SK-N-SH treated with all-trans-retinoic acid at 6 μM for 48 hours (cell line): ENCODE results near the gene SPCS3.

Source experiments
- ATAC-seq: fragments of 200-7000 bp; cut with Tn5 transposase; 3 replicates; pipeline ENCODE4 v1.9.1; 2020; ENCODE audit warnings: mild to moderate bottlenecking, moderate library complexity
- ARNTL ChIP-seq: fragments of 450-650 bp; formaldehyde crosslinking; IDR thresholded peaks from 2 replicates; pipeline ENCODE4 v1.5.0; 2020; ENCODE audit warnings: low read depth, mild to moderate bottlenecking, moderate library complexity, borderline replicate concordance
- BACH2 ChIP-seq: fragments of 250-450 bp; sonication (Bioruptor Pico); IDR thresholded peaks from 2 replicates; pipeline ENCODE4 v1.9.0; 2021; ENCODE audit warnings: mild to moderate bottlenecking, borderline replicate concordance
- CREB5 ChIP-seq: fragments of 250-450 bp; sonication (Bioruptor Pico); IDR thresholded peaks from 2 replicates; pipeline ENCODE4 v1.5.1; 2020; ENCODE audit warnings: low read depth, mild to moderate bottlenecking, moderate library complexity
- CSDC2 ChIP-seq: fragments of 250-450 bp; sonication (Bioruptor Pico); IDR thresholded peaks from 2 replicates; pipeline ENCODE4 v1.5.0; 2020; ENCODE audit warnings: mild to moderate bottlenecking, moderate library complexity
- CSRNP3 ChIP-seq: fragments of 250-450 bp; sonication (Bioruptor Pico); IDR thresholded peaks from 2 replicates; pipeline ENCODE4 v1.5.1; 2021; ENCODE audit warnings: mild to moderate bottlenecking, moderate library complexity
- GLIS3 ChIP-seq: fragments of 250-450 bp; sonication (Bioruptor Pico); IDR thresholded peaks from 2 replicates; pipeline ENCODE4 v1.5.0; 2020; ENCODE audit warnings: mild to moderate bottlenecking, moderate library complexity
- ISL1 ChIP-seq: fragments of 250-450 bp; sonication (Bioruptor Pico); IDR thresholded peaks from 2 replicates; pipeline ENCODE4 v2.1.2; 2022; ENCODE audit warnings: mild to moderate bottlenecking, moderate library complexity
- OSR1 ChIP-seq: fragments of 250-450 bp; sonication (Bioruptor Pico); IDR thresholded peaks from 2 replicates; pipeline ENCODE4 v1.8.0; 2022; ENCODE audit warnings: moderate library complexity, mild to moderate bottlenecking, inconsistent platforms
- PATZ1 ChIP-seq: fragments of 250-450 bp; sonication (Bioruptor Pico); IDR thresholded peaks from 2 replicates; pipeline ENCODE4 v1.8.0; 2020; ENCODE audit warnings: mild to moderate bottlenecking, moderate library complexity, borderline replicate concordance
- PPARA ChIP-seq: fragments of 250-450 bp; sonication (Bioruptor Pico); IDR thresholded peaks from 2 replicates; pipeline ENCODE4 v1.5.0; 2020; ENCODE audit warnings: mild to moderate bottlenecking, borderline replicate concordance
- RARB ChIP-seq: fragments of 250-450 bp; sonication (Bioruptor Pico); IDR thresholded peaks from 2 replicates; pipeline ENCODE4 v1.8.0; 2021; ENCODE audit warnings: mild to moderate bottlenecking, moderate library complexity
- SNAI2 ChIP-seq: fragments of 250-450 bp; sonication (Bioruptor Pico); IDR thresholded peaks from 2 replicates; pipeline ENCODE4 v1.5.0; 2020; ENCODE audit warnings: mild to moderate bottlenecking, moderate library complexity
- TCF4 ChIP-seq: fragments of 250-450 bp; sonication (Bioruptor Pico); IDR thresholded peaks from 2 replicates; pipeline ENCODE4 v1.8.0; 2021; ENCODE audit warnings: mild to moderate bottlenecking, moderate library complexity, borderline replicate concordance
- TOX ChIP-seq: fragments of 250-450 bp; sonication (Bioruptor Pico); IDR thresholded peaks from 2 replicates; pipeline ENCODE4 v1.8.0; 2021; ENCODE audit warnings: mild to moderate bottlenecking, moderate library complexity, borderline replicate concordance
- TSHZ2 ChIP-seq: fragments of 250-450 bp; sonication (Bioruptor Pico); IDR thresholded peaks from 2 replicates; pipeline ENCODE4 v1.5.0; 2020; ENCODE audit warnings: mild to moderate bottlenecking, moderate library complexity
- ZC3H10 ChIP-seq: fragments of 250-450 bp; sonication (Bioruptor Pico); IDR thresholded peaks from 2 replicates; pipeline ENCODE4 v1.5.1; 2021; ENCODE audit warnings: mild to moderate bottlenecking, moderate library complexity
- ZFP3 ChIP-seq: fragments of 250-450 bp; sonication (Bioruptor Pico); IDR thresholded peaks from 2 replicates; pipeline ENCODE4 v1.5.0; 2020; ENCODE audit warnings: mild to moderate bottlenecking, moderate library complexity
- ZFP30 ChIP-seq: fragments of 450-650 bp; formaldehyde crosslinking; IDR thresholded peaks from 2 replicates; pipeline ENCODE4 v1.5.0; 2022; ENCODE audit warnings: mild to moderate bottlenecking, moderate library complexity
- ZNF565 ChIP-seq: fragments of 450-650 bp; formaldehyde crosslinking; conservative IDR thresholded peaks from 2 replicates; pipeline ENCODE4 v1.5.0; 2020; ENCODE audit warnings: low read depth, mild to moderate bottlenecking, moderate library complexity
- ZNF70 ChIP-seq: fragments of 450-650 bp; formaldehyde crosslinking; IDR thresholded peaks from 2 replicates; pipeline ENCODE4 v1.5.0; 2020; ENCODE audit warnings: mild to moderate bottlenecking, moderate library complexity
- ZNF8 ChIP-seq: fragments of 450-650 bp; formaldehyde crosslinking; IDR thresholded peaks from 2 replicates; pipeline ENCODE4 v1.5.0; 2020; ENCODE audit warnings: mild to moderate bottlenecking, moderate library complexity

SPCS3 gene

GRCh38 chr4:176367771-176368465 is 48.2 kb downstream of the SPCS3 start (continued):
- TF ChIP-seq TSHZ2 (no peak), PATZ1 (CRISPR knock-in tag) (no peak), CREB5 (CRISPR knock-in tag) (no peak), ZNF565 (CRISPR knock-in tag) (no peak), SNAI2 (CRISPR knock-in tag) (no peak)

GRCh38 chr4:176376032-176376614 is 56.4 kb downstream of the SPCS3 start:
- ATAC-seq: peak; percentile 32
- TF ChIP-seq PPARA: no peak
- TF ChIP-seq CSRNP3 (CRISPR knock-in tag): no peak
- no peak for TF ChIP-seq ZNF8
- TF ChIP-seq PATZ1 (CRISPR knock-in tag): no peak
- no peak for TF ChIP-seq ISL1
- no peak for TF ChIP-seq GLIS3 (CRISPR knock-in tag)
- TF ChIP-seq ZNF70 (CRISPR knock-in tag): no peak
- no peak for TF ChIP-seq ARNTL
- TF ChIP-seq CSDC2: no peak
- no peak for TF ChIP-seq ZFP30 (CRISPR knock-in tag)
- no peak for TF ChIP-seq RARB (CRISPR knock-in tag)
- no peak for TF ChIP-seq TSHZ2
- TF ChIP-seq ZFP3 (CRISPR knock-in tag): no peak
- no peak for TF ChIP-seq OSR1
- TF ChIP-seq TOX (CRISPR knock-in tag): no peak
- TF ChIP-seq BACH2 (CRISPR knock-in tag): no peak
- TF ChIP-seq TCF4 (CRISPR knock-in tag): no peak
- TF ChIP-seq CREB5 (CRISPR knock-in tag): no peak
- no peak for TF ChIP-seq ZC3H10 (CRISPR knock-in tag)
